ENCODE results near the gene ERC1.
"Not testable (repeated sequence)": the region's sequence is repeated elsewhere in the genome, so short reads cannot be mapped to it uniquely, and the experiment has no call there.

ERC1 gene

GRCh38 chr12:1198854-1199253 is 207.8 kb downstream of the ERC1 start:
- not testable (repeated sequence) for DNase-seq

DNA sequence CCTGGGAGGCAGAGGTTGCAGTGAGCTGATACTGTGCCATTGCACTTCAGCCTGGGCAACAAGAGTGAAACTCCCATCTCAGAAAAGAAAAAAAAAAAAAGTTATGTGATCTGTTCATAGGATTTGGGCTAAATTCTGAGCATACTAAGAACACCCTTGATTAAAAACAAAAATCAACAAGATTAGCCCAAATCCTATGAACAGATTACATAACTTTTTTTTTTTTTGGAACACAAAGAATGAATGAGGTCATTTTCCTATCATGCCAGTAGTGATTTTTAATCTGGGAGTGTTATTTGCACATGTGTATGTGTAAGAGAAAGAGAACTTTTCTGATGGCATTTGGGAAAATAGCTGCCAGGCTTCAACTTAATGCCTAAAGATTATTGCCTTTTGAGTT is 208.7 kb downstream of the ERC1 start:
- no peak for DNase-seq

DNA sequence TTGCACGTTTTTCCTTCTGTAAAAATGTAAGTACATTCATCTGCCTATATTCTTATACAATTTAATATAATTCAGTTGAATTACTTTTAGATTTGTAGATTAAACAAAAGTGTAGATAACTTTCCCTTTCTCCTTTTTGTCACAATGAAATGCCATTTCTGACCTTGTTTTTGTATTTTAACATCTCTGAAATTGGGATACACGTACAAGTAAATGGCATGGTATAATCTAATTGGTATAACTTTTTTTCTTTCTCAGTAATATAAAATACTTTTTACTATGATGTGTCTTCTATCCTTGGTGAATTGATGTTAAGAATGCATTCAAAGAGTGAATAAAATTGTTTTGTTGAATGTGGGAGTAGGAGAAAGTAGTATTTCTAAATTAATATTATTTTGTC is 210.0 kb downstream of the ERC1 start:
- no peak for DNase-seq

GRCh38 chr12:1201886-1202285 is 210.9 kb downstream of the ERC1 start:
- no peak for DNase-seq

DNA sequence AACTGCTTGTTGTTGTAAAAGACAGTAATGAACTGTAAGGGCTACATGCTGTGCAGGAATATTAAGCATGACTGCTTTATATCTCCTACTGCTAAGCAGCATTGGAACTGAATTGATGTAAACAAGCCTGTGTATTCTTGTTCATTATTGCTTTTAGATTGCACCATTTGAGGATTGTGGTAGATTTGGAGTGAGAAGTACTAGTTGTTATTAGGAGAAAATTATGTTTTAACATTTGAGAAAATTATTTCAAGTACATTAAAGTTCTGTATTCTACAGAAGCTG is 212.7 kb downstream of the ERC1 start:
- no peak for DNase-seq

DNA sequence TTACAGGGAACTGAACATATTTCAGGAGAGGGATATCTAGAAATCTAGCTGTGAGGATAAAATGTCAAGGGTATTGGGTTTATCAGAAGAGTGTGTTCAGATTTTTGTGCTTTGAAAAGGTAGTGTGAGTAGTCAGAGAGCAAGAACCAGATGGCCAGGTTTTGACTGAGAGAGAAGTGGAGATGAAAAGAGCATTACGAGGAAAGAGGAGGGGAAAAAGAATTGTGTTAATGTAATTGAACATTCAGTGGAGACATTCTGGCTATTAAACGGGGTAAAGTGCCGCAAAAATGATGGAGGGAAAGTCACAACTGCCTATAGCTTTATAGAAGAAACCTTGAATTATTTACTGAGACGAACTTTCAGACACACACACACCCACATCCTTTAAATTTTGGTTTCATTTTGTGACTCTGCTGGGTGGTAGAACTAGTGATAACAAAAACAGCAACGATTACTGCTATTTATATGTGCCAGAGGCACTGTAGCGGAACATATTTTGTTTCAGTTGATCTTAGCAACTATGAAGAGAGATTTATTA is 213.6 kb downstream of the ERC1 start:
- no peak for DNase-seq

DNA sequence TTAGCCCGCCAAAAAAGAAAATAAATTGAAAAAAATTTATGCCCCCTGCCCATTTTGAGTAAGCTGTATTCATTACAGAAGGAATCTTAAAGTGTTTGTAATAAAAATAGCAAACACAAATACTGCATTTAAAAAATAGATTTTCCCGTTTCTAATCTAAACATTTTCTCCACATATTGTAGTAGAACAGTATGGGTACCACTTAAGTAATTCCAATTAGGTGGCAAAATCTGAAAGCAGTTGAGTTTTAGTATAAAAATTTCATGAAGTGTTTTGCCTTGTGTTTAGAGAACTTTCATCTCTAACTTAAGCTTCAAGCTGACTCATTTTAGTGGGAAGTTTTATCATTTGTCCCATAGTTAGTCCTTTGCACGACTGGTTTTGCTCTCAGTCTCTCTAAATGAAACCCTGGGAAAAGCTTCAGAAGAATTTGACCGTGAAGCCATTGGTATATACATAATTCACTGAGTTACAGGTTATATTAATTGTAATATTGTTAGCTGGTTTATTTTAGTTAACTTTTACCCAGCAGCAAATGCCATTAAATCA is 214.6 kb downstream of the ERC1 start:
- no peak for DNase-seq

GRCh38 chr12:1206118-1206734 is 215.2 kb downstream of the ERC1 start:
- no peak for DNase-seq

GRCh38 chr12:1207276-1207675 is 216.3 kb downstream of the ERC1 start:
- DNase-seq, result no peak

GRCh38 chr12:1208719-1209118 is 217.7 kb downstream of the ERC1 start:
- DNase-seq, result not testable (repeated sequence)

GRCh38 chr12:1212526-1212925 is 221.5 kb downstream of the ERC1 start:
- no peak for DNase-seq

GRCh38 chr12:1213205-1213604 is 222.2 kb downstream of the ERC1 start:
- DNase-seq, result no peak

GRCh38 chr12:1213618-1214205 is 222.7 kb downstream of the ERC1 start:
- DNase-seq, result no peak

DNA sequence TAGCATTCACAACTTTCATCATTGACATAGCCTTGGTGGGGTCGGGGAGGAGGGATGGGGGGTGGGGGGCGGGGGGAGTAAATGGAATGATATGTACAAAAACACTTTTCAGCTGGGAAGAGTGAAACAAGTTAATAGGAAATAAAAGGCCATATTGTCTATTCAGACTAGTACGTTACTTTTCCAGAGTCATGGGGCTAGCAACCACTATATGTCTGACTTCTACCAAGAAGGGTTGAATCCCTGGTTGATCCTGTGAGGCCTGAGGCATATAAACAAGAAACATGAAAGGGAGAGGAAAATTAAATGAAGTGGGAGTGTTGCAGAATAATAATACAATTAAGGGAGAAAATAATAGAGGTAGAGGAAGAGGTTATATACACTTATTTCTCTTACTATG is 225.5 kb downstream of the ERC1 start:
- DNase-seq, result no peak

DNA sequence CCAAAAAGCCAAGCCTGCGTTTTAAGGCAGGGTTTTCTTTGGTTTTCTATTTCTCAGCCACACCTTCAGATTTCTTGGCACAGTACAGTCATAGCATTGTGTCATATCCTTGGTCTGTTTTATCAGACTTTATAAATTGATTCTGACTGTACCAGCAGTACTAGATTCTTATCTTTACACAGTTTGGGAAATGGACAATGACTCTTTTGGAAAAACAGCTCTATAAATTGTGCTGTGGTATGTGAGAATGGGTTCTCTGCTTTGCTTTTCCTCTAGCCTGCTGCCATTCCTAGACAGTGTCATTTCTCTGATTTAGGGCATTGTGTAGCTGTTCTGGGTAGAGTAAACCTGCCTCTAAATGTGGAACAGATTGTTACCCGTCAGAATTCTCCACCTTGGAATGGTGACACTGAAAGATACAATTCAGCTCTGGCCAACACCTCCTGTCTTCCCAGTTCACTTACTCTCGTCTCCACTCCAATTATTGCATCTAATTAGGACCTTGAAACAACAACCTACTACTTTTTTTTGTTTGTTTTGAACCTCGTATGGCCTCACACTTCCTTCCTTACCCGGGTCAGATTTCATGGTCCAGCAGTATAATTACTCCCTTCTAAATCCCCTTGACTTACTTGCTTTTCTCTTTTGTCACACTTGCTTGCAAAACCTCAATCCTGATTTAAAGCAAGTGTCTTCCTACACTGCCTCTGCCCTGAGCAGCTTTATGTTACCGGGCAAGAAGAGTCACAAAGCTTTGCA is 226.3 kb downstream of the ERC1 start:
- DNase-seq, result no peak

DNA sequence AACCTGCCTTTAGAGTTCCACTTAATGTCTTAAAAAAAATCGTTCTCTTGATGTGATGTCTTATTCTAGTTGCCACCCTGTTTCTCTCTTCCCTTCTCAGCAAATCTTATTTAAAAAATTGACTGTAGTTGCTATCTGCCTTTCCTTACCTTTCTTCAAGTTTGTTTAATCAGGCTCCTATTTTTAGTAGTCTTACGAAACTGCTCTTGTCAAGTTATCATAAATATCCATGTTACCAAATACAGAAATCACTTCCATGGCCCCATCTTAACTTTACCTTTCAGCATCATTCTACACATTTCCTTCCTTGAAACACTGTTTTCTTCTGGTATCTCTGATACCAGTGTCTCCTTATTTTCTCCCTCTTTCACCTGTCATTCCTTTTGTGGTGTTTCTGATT is 227.3 kb downstream of the ERC1 start:
- DNase-seq, result no peak

DNA sequence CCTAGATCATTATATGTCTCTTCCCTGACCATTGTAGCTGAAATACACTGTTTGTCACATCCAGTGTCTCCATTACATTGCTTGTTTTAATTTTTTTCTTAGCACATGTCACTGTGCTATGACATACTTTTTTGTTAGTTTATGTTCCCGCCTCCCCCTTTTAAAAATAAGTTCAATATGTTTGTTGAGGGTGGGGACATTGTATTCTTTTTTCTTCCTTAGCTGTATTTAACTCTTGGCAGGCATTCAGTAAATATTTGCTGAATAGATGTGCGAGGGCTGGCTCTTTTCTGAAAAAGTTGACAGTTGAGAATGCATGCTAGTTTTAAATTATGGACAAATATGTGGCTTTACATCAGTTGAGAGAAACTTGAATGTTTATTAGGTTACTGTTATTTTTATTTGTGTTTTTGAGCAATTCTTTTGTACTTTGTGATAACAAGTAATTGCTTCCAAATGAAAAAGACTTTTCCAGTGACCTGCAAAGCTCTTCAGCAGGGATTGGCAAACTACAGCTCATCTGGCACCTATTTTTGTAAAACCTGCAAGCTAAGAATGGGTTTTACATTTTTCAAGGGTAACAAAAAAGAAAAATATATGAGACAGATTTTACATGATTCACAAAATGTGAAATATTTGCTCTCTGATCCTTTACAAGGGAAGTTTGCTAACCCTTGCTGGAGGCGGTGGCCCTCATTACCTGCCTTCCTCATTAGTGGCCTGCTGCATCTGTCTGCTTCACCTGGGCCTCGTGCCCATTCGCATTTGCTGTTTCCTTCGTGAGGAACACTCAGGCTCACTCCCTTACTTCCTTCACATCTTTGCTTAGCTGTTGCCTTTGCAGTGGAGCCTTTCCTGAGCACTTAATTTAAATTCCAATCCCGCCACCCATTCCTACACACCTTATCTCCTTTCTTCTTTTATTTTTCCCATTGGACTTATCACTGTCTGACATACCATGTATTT is 229.4 kb downstream of the ERC1 start:
- DNase-seq, result no peak

- DNase-seq, result no peak
These were observed 232.0 kb downstream of the ERC1 start for GRCh38 chr12:1222858-1223639.

GRCh38 chr12:1226951-1227350 is 235.9 kb downstream of the ERC1 start:
- no peak for DNase-seq

DNA sequence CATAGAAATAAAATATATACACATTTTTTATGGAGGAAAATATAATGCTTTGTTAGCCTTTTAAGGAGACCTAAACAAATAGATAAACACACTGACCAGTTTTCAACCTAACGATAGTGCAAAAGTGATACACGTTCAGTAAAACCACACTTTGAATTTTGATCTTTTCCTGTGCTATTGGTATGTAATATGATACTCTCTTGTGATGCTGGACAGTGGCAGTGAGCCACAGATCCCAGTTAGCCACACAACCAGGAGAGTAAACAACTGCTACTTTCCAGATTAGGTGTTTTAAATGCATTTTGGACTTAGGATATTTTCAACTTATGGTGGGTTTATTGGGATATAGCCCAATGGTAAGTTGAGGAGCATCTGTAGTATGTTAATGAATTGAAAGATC is 243.1 kb downstream of the ERC1 start:
- DNase-seq, result no peak

GRCh38 chr12:1246637-1247036 is 255.6 kb downstream of the ERC1 start:
- DNase-seq, result no peak

- no peak for DNase-seq
These were observed 259.6 kb downstream of the ERC1 start for GRCh38 chr12:1250641-1251040.

Measured in CD4-positive, alpha-beta T cell treated with Interleukin-17A for 4 hours (primary cell).